Right ventricle myocardium superior (tissue), 1 donor: ENCODE results near the gene SALL1. TPM values are rescaled to one million over a fixed set of nuclear protein-coding genes. Genes with fewer than 3 reads are reported as not detected.

Experiments used
- ATAC-seq: fragments of 200-7000 bp; cut with Tn5 transposase; one replicate; pipeline ENCODE4 v1.9.1; 2020; ENCODE audit warnings: mild to moderate bottlenecking; ENCODE audit not compliant: poor library complexity
- DNase-seq: peaks from one replicate; pipeline ENCODE4 v3.0.0-alpha.2; 2020
- intact Hi-C: fragments of 100-400 bp; cut with DNase I; formaldehyde crosslinking; loops from one replicate; pipeline ENCODE4 v1.11.2; 2022
- total RNA-seq: library from RNA; stranded (reverse); fragmentation: NEBNext Ultra II Directional; extraction: Animal tissue kit (Norgen Biotek cat#: 25700); gene quantifications from one replicate; pipeline ENCODE4 v1.2.1, GENCODE V29; 2021
- donor health status: DM: no; HTN: yes; CAD: no; lungs with severe emphysema.

SALL1 gene
- total RNA-seq, 1 donor from 2014 or later = 0.46 TPM

- no peak for ATAC-seq
- no peak for DNase-seq
- intact Hi-C loops = no loop called here
Observed at GRCh38 chr16:51159865-51160264, 8.8 kb upstream of the SALL1 start.

GRCh38 chr16:51159296-51159695 lies 8.2 kb upstream of the SALL1 start:
- intact Hi-C loops = no loop called here
- no peak for ATAC-seq
- no peak for DNase-seq

- intact Hi-C loops = no loop called here
- DNase-seq (no peak), ATAC-seq (no peak)
Observed at GRCh38 chr16:51157698-51158097, 6.6 kb upstream of the SALL1 start.

- ATAC-seq = no peak
- intact Hi-C loops = no loop called here
- no peak for DNase-seq
Observed at GRCh38 chr16:51156807-51157200, 5.7 kb upstream of the SALL1 start.

- intact Hi-C loops = no loop called here
- ATAC-seq (no peak), DNase-seq (no peak)
Observed at GRCh38 chr16:51155820-51156806, 5.0 kb upstream of the SALL1 start.

GRCh38 chr16:51155199-51155607 lies 4.1 kb upstream of the SALL1 start:
- intact Hi-C loops = no loop called here
- ATAC-seq = no peak
- no peak for DNase-seq

- no peak for DNase-seq
- no peak for ATAC-seq
- intact Hi-C loops = no loop called here
Observed at GRCh38 chr16:51154271-51155171, 3.5 kb upstream of the SALL1 start.

GRCh38 chr16:51153577-51154031 lies 2.5 kb upstream of the SALL1 start:
- intact Hi-C loops = no loop called here
- no peak for DNase-seq
- no peak for ATAC-seq

- intact Hi-C loops = no loop called here
- no peak for DNase-seq
Observed at GRCh38 chr16:51152691-51153576, 1.9 kb upstream of the SALL1 start.

GRCh38 chr16:51151961-51152663 lies 1.0 kb upstream of the SALL1 start:
- intact Hi-C loops = no loop called here
- ATAC-seq = peak; percentile 87
- peak; percentile 53 for DNase-seq

More at GRCh38 chr16:51152691-51153576, 1.9 kb upstream of the SALL1 start:
- ATAC-seq = no peak

GRCh38 chr16:51151435-51151960 lies 428 bp upstream of the SALL1 start:
- intact Hi-C loops = no loop called here
- DNase-seq (peak; percentile 53), ATAC-seq (peak; percentile 58)

- ATAC-seq (no peak), DNase-seq (no peak)
- intact Hi-C loops = no loop called here
Observed at GRCh38 chr16:51150165-51150887, 744 bp downstream of the SALL1 start.

GRCh38 chr16:51149721-51150164 lies 1.3 kb downstream of the SALL1 start:
- ATAC-seq = no peak
- DNase-seq = no peak
- intact Hi-C loops = no loop called here

GRCh38 chr16:51149251-51149661 lies 1.8 kb downstream of the SALL1 start:
- intact Hi-C loops = no loop called here
- DNase-seq (no peak), ATAC-seq (no peak)

- intact Hi-C loops = no loop called here
- ATAC-seq (no peak), DNase-seq (no peak)
Observed at GRCh38 chr16:51148678-51149228, 2.3 kb downstream of the SALL1 start.

GRCh38 chr16:51147776-51148677 lies 3.0 kb downstream of the SALL1 start:
- intact Hi-C loops = no loop called here
- DNase-seq (no peak), ATAC-seq (no peak)
